Neural crest cell (in vitro differentiated cells): ENCODE measurements around the gene KRTAP9-7. TPM values are rescaled to one million over a fixed set of nuclear protein-coding genes. Genes with fewer than 3 reads are reported as not detected.

Experiments used
- DNase-seq: peaks from one replicate; pipeline ENCODE4 v3.0.0; 2021; ENCODE audit warnings: low read depth, mixed read lengths, low spot score
- H3K27ac Mint-ChIP-seq: one replicate; pipeline ENCODE4 v1.8.0; 2021; ENCODE audit warnings: mild to moderate bottlenecking, mixed read lengths; ENCODE audit not compliant: unreplicated experiment
- H3K27me3 Mint-ChIP-seq: 2 replicates; pipeline ENCODE4 v1.8.0; 2021; ENCODE audit warnings: low read depth, mild to moderate bottlenecking, mixed read lengths
- H3K36me3 Mint-ChIP-seq: 2 replicates; pipeline ENCODE4 v1.8.0; 2021; ENCODE audit warnings: low read depth, mild to moderate bottlenecking, mixed read lengths
- H3K4me1 Mint-ChIP-seq: 2 replicates; pipeline ENCODE4 v1.8.0; 2021; ENCODE audit warnings: mixed read lengths
- H3K4me3 Mint-ChIP-seq: one replicate; pipeline ENCODE4 v1.8.0; 2021; ENCODE audit warnings: mild to moderate bottlenecking, mixed read lengths
- H3K9me3 Mint-ChIP-seq: 2 replicates; pipeline ENCODE4 v1.8.0; 2021; ENCODE audit warnings: mixed read lengths
- total RNA-seq: library from RNA; stranded (reverse); gene quantifications from 2 replicates; pipeline ENCODE4 v1.2.1, GENCODE V29; 2021
- TF ChIP-seq, protein P1 (sequence below): fragments of 200-600 bp; sonication (generic); conservative IDR thresholded peaks from 2 replicates; pipeline ENCODE4 v1.5.0; 2021; ENCODE audit warnings: antibody characterized with exemption, mild to moderate bottlenecking

The KRTAP9-7 gene
- total RNA-seq, 1 donor from 2014 or later: not detected

DNA sequence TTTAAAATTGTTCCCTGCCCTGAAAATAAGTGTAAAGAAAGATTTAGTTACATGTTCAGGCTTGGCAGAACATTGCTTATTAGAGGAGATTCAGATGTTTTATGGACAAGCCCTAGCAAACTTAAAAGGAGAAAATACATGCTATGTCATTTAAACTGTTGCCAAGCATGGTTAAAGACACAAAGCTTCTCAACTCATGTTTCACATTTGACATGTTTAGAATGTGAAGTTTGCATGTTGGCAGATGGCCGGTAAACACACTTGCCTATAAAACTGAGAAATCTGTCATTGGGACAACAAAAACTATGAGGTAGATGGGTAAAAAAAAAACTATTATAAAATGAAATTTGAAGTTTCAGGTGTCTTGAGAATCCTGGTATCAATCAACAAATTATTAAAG is 21.3 kb downstream of the KRTAP9-7 start:
- H3K36me3 Mint-ChIP-seq: no peaks in the 10 kb centered on the region
- peaks cover 8% of the 10 kb centered on the region for H3K9me3 Mint-ChIP-seq
- DNase-seq: no peak
- TF ChIP-seq, protein P1, sequence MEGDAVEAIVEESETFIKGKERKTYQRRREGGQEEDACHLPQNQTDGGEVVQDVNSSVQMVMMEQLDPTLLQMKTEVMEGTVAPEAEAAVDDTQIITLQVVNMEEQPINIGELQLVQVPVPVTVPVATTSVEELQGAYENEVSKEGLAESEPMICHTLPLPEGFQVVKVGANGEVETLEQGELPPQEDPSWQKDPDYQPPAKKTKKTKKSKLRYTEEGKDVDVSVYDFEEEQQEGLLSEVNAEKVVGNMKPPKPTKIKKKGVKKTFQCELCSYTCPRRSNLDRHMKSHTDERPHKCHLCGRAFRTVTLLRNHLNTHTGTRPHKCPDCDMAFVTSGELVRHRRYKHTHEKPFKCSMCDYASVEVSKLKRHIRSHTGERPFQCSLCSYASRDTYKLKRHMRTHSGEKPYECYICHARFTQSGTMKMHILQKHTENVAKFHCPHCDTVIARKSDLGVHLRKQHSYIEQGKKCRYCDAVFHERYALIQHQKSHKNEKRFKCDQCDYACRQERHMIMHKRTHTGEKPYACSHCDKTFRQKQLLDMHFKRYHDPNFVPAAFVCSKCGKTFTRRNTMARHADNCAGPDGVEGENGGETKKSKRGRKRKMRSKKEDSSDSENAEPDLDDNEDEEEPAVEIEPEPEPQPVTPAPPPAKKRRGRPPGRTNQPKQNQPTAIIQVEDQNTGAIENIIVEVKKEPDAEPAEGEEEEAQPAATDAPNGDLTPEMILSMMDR: no peak
- peaks cover 1% of the 10 kb centered on the region for H3K27me3 Mint-ChIP-seq
- no peak overlapping the region for H3K27ac Mint-ChIP-seq
- H3K4me3 Mint-ChIP-seq: no peak overlapping the region
- no peaks in the 10 kb centered on the region for H3K4me1 Mint-ChIP-seq

DNA sequence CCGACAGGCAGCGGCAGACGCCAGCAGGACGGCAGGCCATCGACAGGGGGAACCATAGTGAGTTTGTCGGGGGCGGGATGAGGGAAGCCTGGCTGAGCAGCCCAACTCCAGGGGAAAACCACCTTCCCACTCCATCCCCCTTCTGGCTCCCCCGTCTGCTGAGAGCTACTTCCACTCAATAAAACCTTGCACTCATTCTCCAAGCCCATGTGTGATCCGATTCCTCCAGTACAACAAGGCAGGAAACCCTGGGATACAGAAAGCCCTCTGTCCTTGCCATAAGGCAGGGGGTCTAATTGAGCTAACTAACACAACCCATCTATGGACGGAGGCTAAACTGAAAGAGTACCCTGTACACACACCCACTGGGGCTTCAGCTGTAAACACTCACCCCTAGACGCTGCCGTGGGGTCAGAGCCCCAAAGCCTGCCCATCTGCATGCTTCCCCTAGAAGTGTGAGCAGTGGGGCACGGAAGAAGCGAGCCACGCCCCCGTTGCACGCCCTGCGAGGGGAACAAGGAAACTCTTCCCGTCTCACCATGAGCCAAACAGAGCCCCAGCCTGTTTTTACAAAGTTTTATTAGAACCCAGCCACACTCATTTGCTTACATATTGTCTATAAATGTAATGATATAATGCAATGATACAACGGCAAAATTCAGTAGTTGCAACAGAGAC is 23.1 kb downstream of the KRTAP9-7 start:
- H3K4me3 Mint-ChIP-seq: no peak overlapping the region
- H3K36me3 Mint-ChIP-seq: no peaks in the 10 kb centered on the region
- no peak overlapping the region for H3K27ac Mint-ChIP-seq
- DNase-seq: no peak
- peaks cover 4% of the 10 kb centered on the region for H3K27me3 Mint-ChIP-seq
- no peaks in the 10 kb centered on the region for H3K4me1 Mint-ChIP-seq
- TF ChIP-seq, protein P1: no peak
- peaks cover 8% of the 10 kb centered on the region for H3K9me3 Mint-ChIP-seq

DNA sequence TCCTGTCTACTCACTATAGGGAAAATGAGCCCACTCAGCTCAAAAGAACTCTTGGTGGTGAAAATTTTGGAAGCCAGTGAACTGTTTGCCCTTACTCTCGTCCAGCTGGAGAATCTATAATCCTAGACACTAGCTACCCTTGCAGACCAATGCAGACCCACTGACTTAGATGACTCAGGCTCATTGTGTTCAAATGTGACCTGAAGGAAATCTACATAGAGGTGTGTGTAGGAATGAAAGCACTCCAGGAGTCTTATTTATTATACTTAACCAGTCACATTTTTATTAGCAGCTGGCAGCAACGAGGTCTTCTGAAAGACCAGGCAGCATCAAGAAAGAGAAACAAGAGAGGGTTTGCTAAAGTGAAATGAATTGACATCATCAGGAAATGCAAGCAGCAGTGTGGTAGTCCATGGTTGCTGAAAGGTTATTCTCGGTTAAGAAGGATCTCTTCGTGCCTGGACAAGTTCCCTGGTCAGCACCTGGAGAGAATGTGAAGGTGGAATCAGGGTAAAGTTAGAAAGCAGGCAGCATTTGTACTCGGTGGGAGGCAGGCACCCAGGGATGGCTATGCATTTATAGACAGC is 25.8 kb downstream of the KRTAP9-7 start:
- H3K27ac Mint-ChIP-seq: no peak overlapping the region
- H3K4me3 Mint-ChIP-seq: no peak overlapping the region
- peaks cover 8% of the 10 kb centered on the region for H3K9me3 Mint-ChIP-seq

DNA sequence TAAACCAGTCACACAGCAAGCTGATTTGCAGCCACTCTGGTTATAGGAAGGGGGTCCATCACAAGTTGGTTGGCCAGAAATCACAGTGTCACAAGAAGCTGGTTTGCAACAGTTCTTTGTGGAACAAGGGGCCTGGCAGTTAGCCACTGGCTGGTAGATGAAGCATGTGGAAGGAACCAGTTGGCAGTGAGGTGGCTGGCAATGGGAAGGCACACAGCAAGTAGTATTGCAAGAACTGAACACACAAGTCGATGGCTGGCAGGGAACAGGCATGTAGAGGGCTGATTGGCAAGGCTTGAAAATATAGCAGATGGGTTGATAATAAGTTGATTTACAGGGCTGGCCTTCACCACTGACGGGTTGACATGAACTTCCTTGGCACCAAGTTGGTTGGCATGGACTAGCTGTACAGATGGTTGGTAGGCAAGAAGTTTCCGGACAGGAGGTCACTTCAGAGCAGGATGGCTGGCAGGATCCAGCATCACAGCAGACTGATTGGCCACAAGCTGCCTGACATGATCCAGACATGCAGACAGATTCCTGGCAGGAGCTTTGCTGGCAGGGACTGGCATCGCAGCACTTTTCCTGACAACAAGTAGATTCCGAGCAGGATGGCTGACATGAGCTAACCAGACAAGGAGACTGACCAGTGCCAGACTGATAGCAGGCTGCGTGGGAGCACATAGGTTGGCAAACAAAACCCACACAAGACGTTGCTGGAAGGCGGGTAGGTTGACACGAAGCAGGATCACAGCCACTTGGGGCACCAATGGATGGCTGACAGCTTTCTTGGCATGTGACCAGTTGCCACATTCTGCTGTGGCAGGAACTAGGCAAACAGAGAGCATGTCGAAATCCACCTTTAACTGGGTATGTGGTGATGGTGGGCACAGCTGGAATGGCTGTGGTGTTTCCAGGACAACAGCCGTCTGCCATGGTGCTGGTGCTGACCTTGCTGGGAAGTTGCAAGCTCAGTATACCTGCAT is 26.7 kb downstream of the KRTAP9-7 start, which contains the start of gene KRTAP29-1:
KRTAP29-1 (minus strand) TSS at position 936 of the 986 bp plus-strand sequence; CDS start at position 936, 0 bp downstream.
- Mint-ChIP-seq H3K4me1 (no peaks in the 10 kb centered on the region), H3K27me3 (peaks cover 11% of the 10 kb centered on the region)

More for the DNA sequence above, 25.8 kb downstream of the KRTAP9-7 start:
- Mint-ChIP-seq H3K4me1 (no peaks in the 10 kb centered on the region), H3K36me3 (no peaks in the 10 kb centered on the region), H3K27me3 (peaks cover 4% of the 10 kb centered on the region)
- no peak for DNase-seq
- TF ChIP-seq, protein P1: no peak

DNA sequence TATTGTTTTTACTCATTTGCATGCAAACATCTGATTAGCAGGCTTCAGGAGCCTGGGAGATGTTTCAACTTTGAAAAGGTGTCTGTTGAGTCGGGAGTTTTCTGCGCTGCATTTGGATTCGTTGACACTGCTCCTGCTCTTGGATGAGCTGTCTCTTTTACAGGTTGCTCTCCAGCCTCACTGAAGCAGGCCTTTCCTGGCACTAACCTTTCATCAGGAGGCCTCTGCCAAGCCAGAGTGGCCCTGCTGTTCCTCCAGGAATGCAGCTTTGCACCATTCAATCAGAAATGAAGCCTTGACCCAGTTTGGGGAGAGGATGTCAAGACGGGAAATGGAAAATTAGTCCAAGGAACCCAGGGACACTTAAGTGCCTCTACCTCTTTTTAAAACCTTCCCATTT is 27.5 kb downstream of the KRTAP9-7 start:
- Mint-ChIP-seq H3K27me3 (peaks cover 18% of the 10 kb centered on the region), H3K9me3 (peaks cover 8% of the 10 kb centered on the region), H3K4me3 (no peak overlapping the region), H3K4me1 (no peaks in the 10 kb centered on the region), H3K27ac (no peak overlapping the region), H3K36me3 (no peaks in the 10 kb centered on the region)
- TF ChIP-seq, protein P1: no peak
- no peak for DNase-seq

More for the DNA sequence above, 26.7 kb downstream of the KRTAP9-7 start, which contains the start of gene KRTAP29-1:
- Mint-ChIP-seq H3K9me3 (peaks cover 8% of the 10 kb centered on the region), H3K4me3 (no peak within 1 kb of the TSS), H3K36me3 (no peaks in the 10 kb centered on the region), H3K27ac (no peak within 1 kb of the TSS)
- DNase-seq: no peak
- TF ChIP-seq, protein P1: no peak
